HG02943 (cell line): ENCODE measurements around the gene CDK5R1.
A peak's percentile ranks its signal among the peaks of the same experiment; 100 is the strongest.
"Not testable (repeated sequence)": the region's sequence is repeated elsewhere in the genome, so short reads cannot be mapped to it uniquely, and the experiment has no call there.

ENCODE experiments used
- ATAC-seq: cut with Tn5 transposase; IDR thresholded peaks from one replicate; pipeline ENCODE4 v1.9.1; 2021; ENCODE audit warnings: mild to moderate bottlenecking, low read depth, moderate library complexity; ENCODE audit not compliant: unreplicated experiment

The CDK5R1 gene

DNA sequence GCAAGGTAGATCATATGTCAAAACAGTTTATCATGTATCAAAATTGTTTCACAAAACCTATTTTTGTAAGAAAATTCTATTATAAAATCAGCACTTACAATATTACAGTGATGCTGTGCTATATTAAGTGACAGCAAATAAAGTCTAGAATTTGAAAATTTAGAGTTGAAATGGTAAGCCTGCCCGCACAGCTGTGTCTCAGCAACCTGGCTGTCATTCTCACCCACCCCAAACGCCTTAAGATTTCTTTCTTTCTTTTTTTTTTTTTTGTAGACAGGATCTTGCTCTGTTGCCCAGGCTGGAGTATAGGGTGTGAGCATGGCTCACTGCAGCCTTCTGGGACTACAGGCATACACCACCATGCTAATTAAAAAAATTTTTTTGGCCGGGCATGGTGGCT lies 26.8 kb downstream of the CDK5R1 start:
- no peak for ATAC-seq

DNA sequence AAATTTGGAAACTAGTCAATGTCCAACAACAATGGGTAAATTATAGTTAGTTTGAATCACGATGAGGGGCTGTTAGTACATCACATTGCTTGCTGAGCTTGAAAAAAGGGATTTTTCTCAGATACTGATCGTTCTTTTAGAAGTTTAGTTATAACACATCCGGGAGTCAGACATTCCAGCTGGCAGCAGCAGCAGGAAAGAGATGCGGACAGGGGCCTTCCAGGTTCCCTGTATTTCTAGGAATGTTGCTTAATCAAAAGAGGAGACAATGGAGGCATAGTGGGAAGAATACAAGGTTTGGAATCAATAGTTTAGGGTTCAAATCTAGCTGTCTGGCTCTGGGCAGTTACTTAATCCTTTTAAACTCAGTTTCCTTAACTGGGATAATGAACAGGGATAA lies 27.8 kb downstream of the CDK5R1 start:
- ATAC-seq = no peak

DNA sequence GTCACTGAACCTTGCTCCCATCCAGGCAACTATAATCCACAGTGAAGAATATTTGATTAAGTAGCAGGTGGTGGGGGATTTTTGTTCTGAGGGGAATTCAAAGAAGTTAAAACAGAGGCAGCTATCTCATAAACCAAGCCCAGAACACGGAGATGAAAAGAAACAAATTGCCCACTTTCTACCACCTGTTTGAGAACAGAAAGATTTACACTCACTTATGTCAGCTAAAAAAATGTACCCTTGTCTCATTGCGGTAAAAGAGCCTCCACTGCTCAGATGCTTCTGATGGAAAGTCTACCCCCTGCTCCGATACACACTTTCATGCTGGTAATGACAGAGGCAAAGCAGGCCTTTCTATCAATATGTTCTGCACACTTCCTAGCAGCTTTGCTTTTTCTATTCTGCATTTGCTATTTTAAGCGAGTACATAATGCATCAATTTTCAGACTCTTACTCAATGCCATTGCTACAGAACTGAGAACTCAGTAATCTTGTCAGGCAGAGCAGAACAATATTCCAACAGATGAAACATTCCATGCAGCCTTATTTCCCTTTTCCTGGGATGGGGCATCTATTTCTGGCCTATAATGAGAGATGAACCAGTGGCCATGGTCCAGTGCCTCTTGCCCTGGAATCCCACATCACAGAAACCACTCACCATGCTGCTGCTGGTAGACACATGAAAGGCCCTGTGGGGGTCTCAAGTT lies 29.0 kb downstream of the CDK5R1 start:
- no peak for ATAC-seq

DNA sequence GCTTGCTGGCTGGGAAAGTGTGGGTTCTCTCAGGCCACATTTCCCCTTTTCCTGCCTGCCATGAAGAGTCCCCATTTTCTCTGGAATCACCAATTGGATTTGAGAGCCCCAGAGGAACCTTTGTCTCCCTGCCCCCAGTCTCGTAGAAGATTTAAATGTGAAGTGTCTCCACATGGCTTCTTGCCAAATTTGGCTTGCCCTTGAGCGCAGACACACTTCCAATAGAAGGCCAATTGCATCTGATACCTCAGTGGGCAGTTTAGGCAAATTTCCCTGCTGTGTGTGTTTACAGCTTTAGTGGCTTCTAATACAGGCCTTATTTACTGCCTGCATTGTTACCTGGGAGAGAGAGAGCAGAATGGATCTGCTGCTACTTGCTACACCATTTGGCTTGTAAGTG lies 29.7 kb downstream of the CDK5R1 start:
- no peak for ATAC-seq

- ATAC-seq = no peak
Observed at GRCh38 chr17:32516940-32517701, 30.3 kb downstream of the CDK5R1 start.

GRCh38 chr17:32517982-32518381 lies 31.2 kb downstream of the CDK5R1 start:
- no peak for ATAC-seq

DNA sequence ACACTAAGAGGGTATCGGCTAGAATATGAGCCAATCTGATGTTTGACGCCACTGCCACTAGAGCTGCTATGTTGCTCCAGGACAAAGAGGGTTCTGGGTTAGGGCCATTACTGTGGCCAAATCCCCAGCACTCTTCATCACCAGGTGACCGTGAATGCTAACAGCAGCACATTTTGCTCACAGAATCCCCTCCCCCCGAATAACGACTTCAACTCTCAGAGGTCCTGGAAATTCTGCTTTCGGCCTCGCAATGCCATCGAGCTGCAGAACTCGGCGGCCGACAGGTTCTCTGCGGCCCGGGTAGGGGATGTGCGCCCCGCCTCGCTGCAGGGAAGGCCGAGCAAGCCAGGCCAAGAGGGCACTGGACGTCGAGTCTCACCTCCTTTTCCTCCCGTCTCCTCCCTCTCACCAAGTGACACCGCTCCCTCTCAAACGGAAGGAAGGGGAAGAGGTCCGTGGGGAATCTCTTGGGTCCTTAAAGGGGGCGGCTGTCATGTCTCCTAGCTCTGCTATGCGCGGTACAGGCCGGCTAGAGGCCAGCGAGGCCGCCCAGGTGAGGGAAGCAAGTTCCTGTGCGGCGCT lies 31.9 kb downstream of the CDK5R1 start:
- ATAC-seq = no peak

DNA sequence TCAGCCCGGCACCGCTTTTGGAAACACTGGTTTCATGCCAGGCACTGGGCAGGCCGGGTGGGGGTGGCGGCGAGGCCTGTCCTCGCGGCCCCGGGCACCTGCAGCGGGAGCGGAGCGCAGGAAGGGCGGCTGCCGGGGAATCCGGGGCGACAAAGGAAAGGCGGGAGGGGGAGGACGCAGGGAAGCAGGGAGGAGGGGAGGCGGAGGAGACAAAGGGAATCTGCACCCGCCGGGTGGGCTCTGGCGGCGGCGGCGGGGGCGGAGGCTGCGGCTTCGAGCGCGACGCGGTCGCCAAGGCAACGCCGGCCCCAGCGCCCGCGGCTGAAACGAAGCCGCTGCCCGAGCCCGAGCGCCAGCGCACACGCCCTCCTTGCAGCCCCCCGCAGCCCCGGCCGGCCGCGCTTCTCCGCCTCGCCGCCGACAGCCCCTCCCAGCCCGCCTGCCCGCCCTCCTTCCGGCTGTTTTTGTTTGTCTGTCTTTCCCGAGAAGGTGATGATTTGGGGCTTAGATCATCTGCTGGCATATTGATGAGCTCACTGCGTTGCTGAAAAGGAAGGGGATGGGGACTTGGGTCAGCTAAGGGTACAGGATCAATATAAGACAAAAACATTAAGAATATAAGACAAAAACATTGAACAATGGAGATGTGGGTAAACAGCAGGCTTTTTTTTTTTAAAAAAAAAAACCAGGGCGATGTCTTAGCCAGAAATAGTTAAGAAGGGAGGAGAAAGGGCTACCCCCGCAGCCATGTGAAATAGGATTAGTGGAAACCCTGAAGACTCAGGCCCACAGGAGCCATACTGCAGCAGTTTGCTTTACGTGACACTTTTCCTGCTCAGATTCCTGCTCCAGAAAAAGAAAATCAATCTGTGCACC lies 32.7 kb downstream of the CDK5R1 start:
- ATAC-seq = no peak

GRCh38 chr17:32520104-32520701 lies 33.4 kb downstream of the CDK5R1 start:
- no peak for ATAC-seq

GRCh38 chr17:32520737-32521404 lies 34.1 kb downstream of the CDK5R1 start:
- no peak for ATAC-seq

DNA sequence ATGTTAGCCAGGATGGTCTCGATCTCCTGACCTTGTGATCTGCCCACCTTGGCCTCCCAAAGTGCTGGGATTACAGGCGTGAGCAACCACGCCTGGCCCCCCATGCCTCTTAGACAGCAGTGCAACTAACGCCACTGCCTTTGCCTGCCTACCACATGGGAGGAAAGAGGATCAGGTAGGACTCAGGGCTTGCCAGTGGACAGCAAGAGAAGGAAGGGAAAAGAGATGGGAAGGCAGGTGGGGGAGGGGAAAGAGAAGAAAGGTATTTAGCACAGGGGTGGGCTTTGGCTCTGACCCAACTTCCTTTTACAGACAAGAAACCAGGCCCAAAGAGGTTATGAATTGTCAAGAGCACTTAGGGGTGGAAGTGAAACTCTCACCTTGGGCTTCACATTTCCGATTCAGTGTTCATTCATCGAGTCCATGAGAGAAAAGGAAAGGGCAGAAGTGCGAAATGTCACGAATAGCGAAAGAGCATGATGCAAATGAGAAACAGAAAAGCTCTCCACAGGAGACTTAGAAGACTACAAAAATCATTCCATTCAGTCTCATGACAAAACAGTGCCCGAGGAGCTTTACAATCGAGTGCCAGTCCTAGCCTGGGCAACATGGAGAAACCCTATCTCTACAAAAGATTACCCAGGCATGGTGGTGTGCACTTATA lies 36.4 kb downstream of the CDK5R1 start:
- ATAC-seq = peak; percentile 49

GRCh38 chr17:32523827-32524552 lies 37.2 kb downstream of the CDK5R1 start:
- no peak for ATAC-seq

GRCh38 chr17:32524553-32524880 lies 37.7 kb downstream of the CDK5R1 start:
- ATAC-seq = not testable (repeated sequence)

DNA sequence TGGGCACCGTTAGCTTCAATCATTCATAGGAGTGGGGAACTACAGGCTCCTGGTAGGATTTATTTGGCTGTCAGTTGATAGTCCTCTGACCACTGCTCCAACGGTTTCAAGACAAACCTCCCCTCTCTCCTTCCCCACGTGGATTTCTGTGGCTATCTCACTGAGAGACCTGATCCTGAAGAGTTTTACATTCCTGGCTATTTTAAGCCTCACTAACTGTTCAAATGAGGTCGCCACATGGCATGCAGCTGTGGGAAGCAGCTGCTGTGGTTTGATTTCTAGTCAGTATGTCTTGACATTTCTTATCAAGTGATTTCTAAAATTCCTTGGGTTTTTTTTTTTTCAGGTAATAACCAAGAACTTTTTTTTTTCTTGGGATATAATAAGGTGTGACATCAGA lies 38.3 kb downstream of the CDK5R1 start:
- no peak for ATAC-seq

DNA sequence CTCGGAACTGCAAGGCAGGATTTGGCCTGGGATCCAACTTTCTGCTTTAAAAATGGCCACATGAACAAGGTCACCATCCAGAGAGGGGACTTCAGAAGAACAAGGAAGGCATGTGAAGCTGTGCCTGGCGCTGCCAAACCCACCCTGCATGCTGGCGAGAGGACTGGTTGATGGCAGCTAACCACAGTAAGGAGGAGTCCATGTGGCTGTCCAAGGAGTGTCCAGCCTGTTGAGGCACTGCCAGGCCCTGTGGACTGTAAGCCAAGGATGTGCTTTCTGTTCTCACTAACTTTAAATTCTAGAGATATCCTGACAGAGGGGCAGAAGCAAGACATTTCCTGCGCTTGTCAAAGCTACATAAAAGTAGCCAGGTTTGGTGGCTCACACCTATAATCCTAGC lies 40.4 kb downstream of the CDK5R1 start:
- ATAC-seq = no peak

DNA sequence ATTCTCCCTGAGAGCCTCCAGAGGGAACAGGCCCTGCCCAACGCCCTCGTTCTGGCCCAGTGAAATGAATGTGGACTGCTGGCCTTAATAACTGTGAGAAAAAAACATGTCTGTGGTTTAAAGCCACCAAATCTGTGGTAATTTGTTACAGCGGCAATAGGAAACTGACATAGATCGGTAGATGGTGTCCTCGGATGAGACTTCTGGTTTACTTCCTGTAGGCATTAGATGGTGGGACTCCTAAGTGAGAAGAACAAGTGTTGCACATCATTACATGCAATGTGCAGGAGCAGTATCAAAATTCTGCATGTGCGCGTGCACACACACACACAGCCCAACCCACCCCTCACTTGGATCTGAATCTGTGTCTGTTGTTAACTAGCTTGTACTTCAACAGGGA lies 42.0 kb downstream of the CDK5R1 start:
- ATAC-seq = no peak

GRCh38 chr17:32529604-32530003 lies 42.8 kb downstream of the CDK5R1 start:
- ATAC-seq = no peak

DNA sequence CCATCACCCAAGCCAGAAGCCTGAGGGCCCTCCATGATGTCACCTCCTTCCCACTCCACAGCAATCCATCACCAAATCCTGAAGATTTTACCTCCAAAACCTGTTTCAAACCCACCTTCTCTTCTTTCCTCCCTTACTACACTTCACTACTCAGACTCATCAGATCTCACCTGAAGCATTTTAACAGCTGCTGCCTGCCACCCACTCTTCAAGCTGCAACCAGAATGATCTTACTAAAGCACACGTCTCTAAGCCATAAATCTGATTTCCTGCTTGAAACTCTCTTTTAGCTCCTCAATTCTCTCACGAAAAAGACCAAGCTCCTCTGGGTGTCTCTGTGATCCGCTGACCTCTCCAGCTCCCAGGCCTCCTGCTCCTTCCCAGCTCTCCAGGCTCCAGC lies 46.5 kb downstream of the CDK5R1 start:
- no peak for ATAC-seq
